ENCODE results near the gene SPHKAP.
"Not testable (repeated sequence)": the region's sequence is repeated elsewhere in the genome, so short reads cannot be mapped to it uniquely, and the experiment has no call there.

Gene SPHKAP

GRCh38 chr2:227973241-227973640 lies 208.2 kb downstream of the SPHKAP start:
- Histone ChIP-seq H3K36me3 (ENCODE audit: insufficient read depth, low read length) (no peaks in the 10 kb centered on the region), H3K4me3 (no peak overlapping the region), H3K9ac (ENCODE audit: insufficient read length) (no peak overlapping the region), H3K27ac (no peak overlapping the region), H3K9me3 (ENCODE audit: low read depth, low read length) (no peaks in the 10 kb centered on the region)
- no peak for DNase-seq (ENCODE audit: low read depth, low spot score)
- TF ChIP-seq FOXP2 (optimal IDR thresholded peaks at IDR 0.05; ENCODE audit: control extremely low read depth, extremely low read length, insufficient read depth) (no peak), EZH2 (IDR thresholded peaks at IDR 0.05) (no peak), POLR2AphosphoS5 (IDR thresholded peaks at IDR 0.05; ENCODE audit: borderline replicate concordance, low read depth, low read length) (no peak)

GRCh38 chr2:227971619-227972230 lies 209.8 kb downstream of the SPHKAP start:
- H3K4me3 ChIP-seq: no peak overlapping the region
- H3K36me3 ChIP-seq (ENCODE audit: insufficient read depth, low read length): no peaks in the 10 kb centered on the region
- no peak overlapping the region for H3K9ac ChIP-seq (ENCODE audit: insufficient read length)
- no peak overlapping the region for H3K27ac ChIP-seq
- TF ChIP-seq POLR2AphosphoS5 (IDR thresholded peaks at IDR 0.05; ENCODE audit: borderline replicate concordance, low read depth, low read length) (no peak), FOXP2 (optimal IDR thresholded peaks at IDR 0.05; ENCODE audit: control extremely low read depth, extremely low read length, insufficient read depth) (no peak), EZH2 (IDR thresholded peaks at IDR 0.05) (no peak)
- DNase-seq (ENCODE audit: low read depth, low spot score): no peak
- H3K9me3 ChIP-seq (ENCODE audit: low read depth, low read length): no peaks in the 10 kb centered on the region

GRCh38 chr2:227960317-227960716 lies 221.2 kb downstream of the SPHKAP start:
- no peaks in the 10 kb centered on the region for H3K36me3 ChIP-seq (ENCODE audit: insufficient read depth, low read length)
- no peaks in the 10 kb centered on the region for H3K9me3 ChIP-seq (ENCODE audit: low read depth, low read length)
- TF ChIP-seq POLR2AphosphoS5 (IDR thresholded peaks at IDR 0.05; ENCODE audit: borderline replicate concordance, low read depth, low read length) (no peak), FOXP2 (optimal IDR thresholded peaks at IDR 0.05; ENCODE audit: control extremely low read depth, extremely low read length, insufficient read depth) (no peak), EZH2 (IDR thresholded peaks at IDR 0.05) (no peak)
- H3K9ac ChIP-seq (ENCODE audit: insufficient read length): no peak overlapping the region
- DNase-seq (ENCODE audit: low read depth, low spot score): no peak
- H3K27ac ChIP-seq: no peak overlapping the region
- H3K4me3 ChIP-seq: no peak overlapping the region

GRCh38 chr2:227942965-227943364 lies 238.5 kb downstream of the SPHKAP start:
- peak overlapping the region; percentile 44; the same call in 1 of the 2 replicates for H3K27ac ChIP-seq
- H3K36me3 ChIP-seq (ENCODE audit: insufficient read depth, low read length): peaks cover 9% of the 10 kb centered on the region
- DNase-seq (ENCODE audit: low read depth, low spot score): no peak
- no peak overlapping the region for H3K9ac ChIP-seq (ENCODE audit: insufficient read length)
- peaks cover 8% of the 10 kb centered on the region; the same call in 1 of the 2 replicates for H3K9me3 ChIP-seq (ENCODE audit: low read depth, low read length)
- no peak overlapping the region for H3K4me3 ChIP-seq
- no peak for TF ChIP-seq FOXP2 (optimal IDR thresholded peaks at IDR 0.05; ENCODE audit: control extremely low read depth, extremely low read length, insufficient read depth)

GRCh38 chr2:227942021-227942420 lies 239.5 kb downstream of the SPHKAP start:
- Histone ChIP-seq H3K4me3 (no peak overlapping the region), H3K36me3 (ENCODE audit: insufficient read depth, low read length) (peaks cover 9% of the 10 kb centered on the region), H3K9ac (ENCODE audit: insufficient read length) (peak overlapping the region; percentile 49), H3K27ac (peak overlapping the region; percentile 100), H3K9me3 (ENCODE audit: low read depth, low read length) (peaks cover 8% of the 10 kb centered on the region; the same call in 1 of the 2 replicates)
- no peak for DNase-seq (ENCODE audit: low read depth, low spot score)
- TF ChIP-seq EZH2 (IDR thresholded peaks at IDR 0.05) (no peak), FOXP2 (optimal IDR thresholded peaks at IDR 0.05; ENCODE audit: control extremely low read depth, extremely low read length, insufficient read depth) (no peak), POLR2AphosphoS5 (IDR thresholded peaks at IDR 0.05; ENCODE audit: borderline replicate concordance, low read depth, low read length) (no peak)

GRCh38 chr2:227939271-227940027 lies 242.0 kb downstream of the SPHKAP start:
- DNase-seq (ENCODE audit: low read depth, low spot score): peak; percentile 95
- H3K36me3 ChIP-seq (ENCODE audit: insufficient read depth, low read length): peaks cover 9% of the 10 kb centered on the region; the same call in 1 of the 2 replicates
- H3K9ac ChIP-seq (ENCODE audit: insufficient read length): peak overlapping the region; percentile 95

DNA sequence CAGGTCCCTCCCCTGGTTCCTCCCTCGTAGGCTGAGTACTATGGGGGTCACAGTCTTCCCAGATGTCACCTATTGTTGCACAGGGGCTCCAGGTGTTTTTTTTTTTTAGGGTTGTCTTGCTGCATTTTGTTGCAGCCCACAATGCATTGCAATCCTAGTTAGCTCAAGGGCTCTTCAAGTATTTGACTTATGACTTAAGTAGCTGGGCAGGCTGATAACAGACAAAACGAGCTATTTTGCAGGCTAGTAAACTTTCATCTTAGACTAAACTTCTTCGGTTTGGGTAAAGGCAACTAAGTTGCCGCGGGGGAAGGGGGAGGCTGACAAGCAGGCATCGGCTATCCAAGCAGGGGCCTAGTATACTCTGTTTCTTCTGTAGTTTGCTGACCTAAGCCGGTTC lies 245.2 kb downstream of the SPHKAP start:
- not testable (repeated sequence) for H3K36me3 ChIP-seq (ENCODE audit: insufficient read depth, low read length); DNase-seq (ENCODE audit: low read depth, low spot score); H3K9me3 ChIP-seq (ENCODE audit: low read depth, low read length); H3K9ac ChIP-seq (ENCODE audit: insufficient read length); H3K4me3 ChIP-seq
- peak overlapping the region; percentile 48; the same call in 1 of the 2 replicates for H3K27ac ChIP-seq

More at GRCh38 chr2:227939271-227940027, 242.0 kb downstream of the SPHKAP start:
- peak; percentile 80; the same call in 1 of the 2 replicates for TF ChIP-seq POLR2AphosphoS5 (IDR thresholded peaks at IDR 0.05; ENCODE audit: borderline replicate concordance, low read depth, low read length)
- no peak for TF ChIP-seq EZH2 (IDR thresholded peaks at IDR 0.05)
- Histone ChIP-seq H3K27ac (peak overlapping the region; percentile 100), H3K4me3 (peak overlapping the region; percentile 75), H3K9me3 (ENCODE audit: low read depth, low read length) (peaks cover 5% of the 10 kb centered on the region; the same call in 1 of the 2 replicates)

- Histone ChIP-seq H3K9me3 (ENCODE audit: low read depth, low read length) (no peaks in the 10 kb centered on the region), H3K27ac (peak overlapping the region; percentile 75), H3K4me3 (no peak overlapping the region), H3K9ac (ENCODE audit: insufficient read length) (no peak overlapping the region), H3K36me3 (ENCODE audit: insufficient read depth, low read length) (no peaks in the 10 kb centered on the region)
- no peak for DNase-seq (ENCODE audit: low read depth, low spot score)
- TF ChIP-seq FOXP2 (optimal IDR thresholded peaks at IDR 0.05; ENCODE audit: control extremely low read depth, extremely low read length, insufficient read depth): no peak
- no peak for TF ChIP-seq POLR2AphosphoS5 (IDR thresholded peaks at IDR 0.05; ENCODE audit: borderline replicate concordance, low read depth, low read length)
- TF ChIP-seq EZH2 (IDR thresholded peaks at IDR 0.05): no peak
Measured at GRCh38 chr2:227933884-227934283, 247.6 kb downstream of the SPHKAP start.

Data from SK-N-MC (cell line).